HG02759 (cell line): ENCODE data around the gene GNG11.

Experiments
- ATAC-seq: cut with Tn5 transposase; IDR thresholded peaks from one replicate; pipeline ENCODE4 v1.9.1; 2021; ENCODE audit warnings: mild to moderate bottlenecking, moderate library complexity; ENCODE audit not compliant: unreplicated experiment

Gene GNG11

DNA sequence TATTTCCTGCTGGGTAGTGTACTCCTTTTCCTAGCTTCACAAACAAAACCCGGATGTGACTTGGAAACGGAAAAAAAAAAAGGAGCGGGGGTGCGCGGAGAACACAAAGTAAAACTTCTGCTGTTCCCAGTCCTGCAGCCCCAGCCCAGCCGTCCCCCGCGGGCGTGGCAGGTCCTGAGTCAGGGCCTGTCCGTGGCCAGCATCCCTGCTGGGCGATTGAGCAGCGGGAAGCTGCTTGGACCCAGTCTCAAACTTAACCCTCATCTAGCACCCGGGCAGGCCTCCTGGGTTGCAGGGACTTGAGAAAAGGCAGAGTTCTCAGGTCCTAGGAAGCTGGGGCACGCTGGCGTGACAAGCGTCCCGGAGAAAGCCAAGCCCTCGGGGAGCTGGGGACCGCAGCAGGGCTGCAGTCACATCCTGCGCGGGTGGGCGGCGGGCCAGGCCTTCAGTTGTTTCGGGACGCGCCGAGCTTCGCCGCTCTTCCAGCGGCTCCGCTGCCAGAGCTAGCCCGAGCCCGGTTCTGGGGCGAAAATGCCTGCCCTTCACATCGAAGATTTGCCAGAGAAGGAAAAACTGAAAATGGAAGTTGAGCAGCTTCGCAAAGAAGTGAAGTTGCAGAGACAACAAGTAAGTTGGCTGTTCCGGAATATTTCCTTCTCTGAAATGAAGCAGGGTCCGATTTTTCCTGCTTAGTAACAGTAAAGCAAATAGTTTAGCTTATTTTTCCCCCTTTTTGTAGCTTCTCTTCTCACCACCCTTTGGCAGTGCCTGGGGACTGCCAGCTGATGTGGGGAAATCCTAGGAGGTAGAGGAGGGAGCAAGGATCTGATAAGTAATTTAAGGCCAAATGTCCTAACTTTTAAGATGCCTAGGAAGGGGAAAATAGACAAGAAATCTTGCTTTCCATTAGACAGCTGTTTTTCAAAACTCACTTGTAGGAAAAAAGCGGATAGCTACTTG lies at the start of gene GNG11:
Gene GNG11 (plus strand): TSS at position 129 of the 960 bp plus-strand sequence. CDS start 403 bp downstream, at position 532.
- ATAC-seq, result peak; percentile 93

DNA sequence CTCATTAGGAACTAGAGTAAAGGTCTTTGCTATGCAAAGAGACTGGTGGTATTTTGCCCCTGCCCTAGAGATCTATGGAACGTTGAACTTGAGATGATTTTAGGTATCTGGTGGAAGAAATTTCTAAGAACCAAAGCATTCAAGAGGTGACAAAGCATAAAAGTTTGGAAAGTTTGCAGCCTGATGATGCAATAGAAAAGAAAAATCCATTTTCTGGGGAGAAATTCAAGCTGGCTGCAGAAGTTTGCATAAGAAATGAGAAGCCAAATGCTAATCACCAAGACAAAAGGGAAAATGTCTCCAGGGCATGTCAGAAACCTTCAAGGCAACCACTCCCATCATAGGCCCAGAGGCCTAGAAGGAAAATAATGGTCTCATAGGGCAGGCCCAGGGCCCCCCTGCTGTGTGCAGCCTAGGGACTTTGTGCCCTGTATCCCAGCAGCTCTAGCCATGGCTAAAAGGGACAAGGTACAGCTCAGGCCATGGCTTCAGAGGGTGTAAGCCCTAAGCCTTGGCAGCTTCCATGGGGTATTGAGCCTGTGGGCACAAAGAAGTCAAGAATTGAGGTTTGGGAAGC lies 47.4 kb upstream of the GNG11 start:
- ATAC-seq, result no peak

DNA sequence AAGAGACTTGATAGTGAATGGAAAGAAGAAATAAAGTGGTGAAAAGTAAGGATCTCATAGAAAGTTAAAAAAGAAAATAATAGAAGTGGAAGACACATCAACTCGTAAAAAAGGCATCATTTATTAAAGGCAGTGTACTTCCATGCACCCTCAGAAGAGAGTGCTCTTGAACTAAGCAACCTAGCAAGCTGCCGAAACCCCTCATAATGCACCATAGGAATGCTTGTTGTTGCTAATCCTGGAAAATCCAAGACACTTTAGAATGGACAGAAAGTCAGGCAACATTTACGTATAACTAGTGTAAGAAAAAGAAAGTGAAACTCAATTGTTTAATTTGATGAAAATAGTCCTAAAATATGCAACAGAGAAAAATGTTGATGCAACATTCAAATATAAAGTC lies 43.8 kb upstream of the GNG11 start:
- ATAC-seq, result no peak

- ATAC-seq, result no peak
These were observed 42.2 kb upstream of the GNG11 start for GRCh38 chr7:93879356-93879755.

- no peak for ATAC-seq
These were observed 39.1 kb upstream of the GNG11 start for GRCh38 chr7:93882468-93882867.

- ATAC-seq, result no peak
These were observed 38.2 kb upstream of the GNG11 start for GRCh38 chr7:93883078-93883916.

GRCh38 chr7:93883917-93884345 lies 37.6 kb upstream of the GNG11 start:
- ATAC-seq, result no peak

DNA sequence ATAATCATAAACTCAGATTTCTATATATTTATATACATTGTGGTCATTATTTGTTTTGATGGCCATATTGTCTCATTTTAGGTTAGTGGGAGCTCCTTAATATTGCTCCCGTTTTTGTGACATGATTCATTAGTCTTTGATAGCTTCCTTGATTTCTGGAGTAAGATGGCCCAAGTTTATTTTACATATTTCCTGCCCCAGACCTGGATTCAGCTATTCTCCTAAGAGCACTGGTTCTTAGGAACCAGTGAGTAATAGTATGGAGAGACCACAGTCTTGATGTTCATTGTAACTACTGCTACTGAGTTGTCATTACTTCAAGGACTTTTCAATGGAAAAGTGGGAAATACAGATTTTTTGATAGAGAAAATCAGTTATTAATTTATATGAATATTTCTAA lies 37.0 kb upstream of the GNG11 start:
- ATAC-seq, result no peak

GRCh38 chr7:93889261-93889660 lies 32.3 kb upstream of the GNG11 start:
- ATAC-seq, result no peak

DNA sequence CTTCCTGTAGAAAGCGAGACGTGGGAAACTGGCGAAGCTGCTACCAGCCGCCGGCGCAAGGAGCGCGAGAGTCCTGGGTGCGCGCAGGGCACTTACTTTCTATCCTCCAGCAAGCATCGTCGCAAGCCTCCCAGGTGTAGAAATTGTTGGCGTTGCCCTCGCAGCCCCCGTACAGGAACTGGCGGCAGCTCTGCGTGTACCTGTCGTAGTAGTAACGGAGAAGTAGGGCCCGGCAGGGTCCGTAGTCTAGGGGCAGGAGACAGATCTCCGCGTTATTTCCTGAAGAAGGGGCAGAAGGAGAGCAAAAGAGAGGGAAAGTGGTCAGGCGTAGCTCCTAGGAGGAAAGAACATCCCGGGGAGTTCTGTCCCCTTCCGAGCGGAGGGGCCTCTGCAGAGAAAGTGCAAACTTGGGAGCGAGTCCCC lies 31.5 kb upstream of the GNG11 start:
- peak; percentile 71 for ATAC-seq

GRCh38 chr7:93890464-93891068 lies 31.0 kb upstream of the GNG11 start, which contains the start of gene TFPI2:
Gene TFPI2 (minus strand): TSS chr7:93890753. CDS start chr7:93890678, 75 bp downstream.
- peak; percentile 66 for ATAC-seq

DNA sequence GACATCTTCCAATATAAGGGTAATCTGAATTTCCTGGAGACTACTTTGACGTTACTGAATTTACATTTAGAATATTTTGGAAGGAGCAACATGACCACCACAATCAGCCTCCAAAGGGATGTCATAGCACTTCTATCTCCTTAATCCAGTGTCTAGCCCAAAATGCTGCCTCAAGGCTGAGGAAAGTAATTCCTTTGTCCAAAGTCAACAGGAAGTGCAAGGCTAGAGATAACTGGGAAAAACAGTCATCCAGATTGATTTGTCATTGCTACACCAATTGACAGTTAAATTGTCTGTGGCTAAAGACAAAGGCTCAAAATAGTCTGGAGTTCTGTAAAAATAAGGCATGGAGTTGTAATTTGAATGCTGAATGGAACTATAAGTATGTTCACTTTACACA lies 27.1 kb upstream of the GNG11 start:
- no peak for ATAC-seq

DNA sequence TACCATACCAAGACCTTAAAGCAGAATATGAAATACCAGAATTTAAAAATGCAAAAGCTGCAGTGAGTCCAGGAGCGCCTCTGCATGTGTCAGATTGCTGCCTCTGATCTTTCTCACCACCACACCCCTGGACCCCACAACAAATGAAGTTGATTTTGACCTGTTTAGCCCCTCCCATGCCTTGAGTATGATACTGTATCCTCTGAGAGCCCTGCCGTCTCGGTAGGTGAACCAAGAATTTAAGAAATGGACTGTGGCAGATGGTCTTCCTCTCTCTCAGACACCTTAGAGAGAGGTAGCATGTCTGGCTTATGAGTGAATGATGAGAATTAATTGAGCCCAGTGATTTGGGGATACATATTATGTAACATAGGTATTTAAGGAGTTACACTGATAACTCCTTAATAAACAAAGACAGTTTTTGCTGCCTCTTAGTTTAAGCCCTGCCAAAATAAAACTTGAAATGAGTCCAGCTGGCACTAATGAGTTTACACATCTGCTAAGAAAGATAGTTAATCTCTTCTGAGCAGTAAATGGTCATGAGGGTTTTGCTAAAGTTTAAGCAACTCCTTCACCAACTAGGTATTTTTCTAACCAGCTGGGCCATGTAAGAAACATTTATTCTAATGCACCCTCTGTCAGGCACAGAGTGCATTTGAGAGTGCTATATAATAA lies 26.4 kb upstream of the GNG11 start:
- ATAC-seq, result no peak

- ATAC-seq, result no peak
These were observed 25.5 kb upstream of the GNG11 start for GRCh38 chr7:93895859-93896600.

DNA sequence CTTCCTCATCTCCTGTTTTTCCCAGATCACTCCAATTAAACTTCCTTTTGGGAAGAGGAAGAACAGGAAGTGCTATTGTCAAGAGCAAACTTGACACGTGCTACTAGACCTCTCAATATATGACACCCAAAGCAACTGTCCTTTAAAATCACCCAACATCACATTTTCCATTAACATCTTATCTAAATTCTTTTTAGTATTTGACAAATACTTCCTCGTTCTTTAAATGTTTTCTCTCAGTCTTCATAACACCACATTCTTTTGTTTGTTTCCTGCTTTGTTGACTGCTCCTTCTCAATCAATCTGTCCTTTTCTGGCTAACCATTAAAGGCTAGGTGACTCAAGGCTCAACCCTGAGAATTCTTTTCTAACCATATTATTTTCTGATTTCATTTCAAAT lies 23.9 kb upstream of the GNG11 start:
- ATAC-seq, result no peak

GRCh38 chr7:93902777-93903423 lies 18.6 kb upstream of the GNG11 start:
- ATAC-seq, result no peak

GRCh38 chr7:93906267-93906666 lies 15.3 kb upstream of the GNG11 start, which contains the start of gene GNGT1:
Gene GNGT1 (plus strand): TSS chr7:93906567. CDS start chr7:93906747, 180 bp downstream.
- ATAC-seq, result no peak

DNA sequence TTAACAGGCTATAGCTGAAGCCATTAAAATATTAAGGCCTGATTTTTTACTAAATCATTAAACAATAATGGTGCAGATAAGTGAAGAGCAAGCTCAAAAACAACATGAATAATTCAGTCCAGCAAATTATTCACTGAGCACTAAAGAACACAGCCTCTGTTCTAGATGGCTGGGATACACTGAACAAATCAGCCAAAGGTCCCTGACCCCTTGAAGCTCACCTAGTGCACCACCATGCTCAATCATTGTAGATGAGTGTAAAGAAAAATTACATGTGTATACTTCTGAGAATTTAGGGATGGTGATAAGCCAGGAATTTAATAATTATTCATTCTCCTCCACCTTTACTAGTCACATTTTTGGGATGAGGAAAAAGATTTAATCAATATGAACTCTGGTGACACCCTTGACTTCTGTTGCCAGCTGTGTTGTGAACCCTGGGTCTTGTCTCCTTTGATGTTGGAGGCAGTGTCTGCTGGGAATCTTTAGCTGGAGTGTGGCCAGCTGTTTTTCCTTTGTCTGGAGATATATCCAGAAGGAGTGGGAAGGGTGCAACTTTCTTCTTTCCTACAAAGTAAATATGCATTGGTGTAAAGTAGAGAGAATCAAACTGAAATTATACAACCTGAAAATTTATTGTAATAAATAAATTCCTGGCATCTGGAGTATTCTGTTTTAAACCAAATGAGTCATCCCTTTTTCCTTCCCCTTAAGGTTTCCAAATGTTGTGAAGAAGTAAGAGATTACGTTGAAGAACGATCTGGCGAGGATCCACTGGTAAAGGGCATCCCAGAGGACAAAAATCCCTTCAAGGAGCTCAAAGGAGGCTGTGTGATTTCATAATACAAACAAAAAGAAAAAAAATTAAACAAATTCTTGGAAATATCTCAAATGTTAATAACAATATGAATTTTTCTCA lies 11.2 kb upstream of the GNG11 start:
- no peak for ATAC-seq
